ENCODE measurements around the gene MLLT3. TPM values are rescaled to one million over a fixed set of nuclear protein-coding genes. Genes with fewer than 3 reads are reported as not detected.

Gene MLLT3
- total and polyA plus RNA-seq, 2 of the 13 experiments (the other 11 are each of a cell fraction or from before 2014, with no cell fraction given), result 12.3 to 12.6 TPM

DNA sequence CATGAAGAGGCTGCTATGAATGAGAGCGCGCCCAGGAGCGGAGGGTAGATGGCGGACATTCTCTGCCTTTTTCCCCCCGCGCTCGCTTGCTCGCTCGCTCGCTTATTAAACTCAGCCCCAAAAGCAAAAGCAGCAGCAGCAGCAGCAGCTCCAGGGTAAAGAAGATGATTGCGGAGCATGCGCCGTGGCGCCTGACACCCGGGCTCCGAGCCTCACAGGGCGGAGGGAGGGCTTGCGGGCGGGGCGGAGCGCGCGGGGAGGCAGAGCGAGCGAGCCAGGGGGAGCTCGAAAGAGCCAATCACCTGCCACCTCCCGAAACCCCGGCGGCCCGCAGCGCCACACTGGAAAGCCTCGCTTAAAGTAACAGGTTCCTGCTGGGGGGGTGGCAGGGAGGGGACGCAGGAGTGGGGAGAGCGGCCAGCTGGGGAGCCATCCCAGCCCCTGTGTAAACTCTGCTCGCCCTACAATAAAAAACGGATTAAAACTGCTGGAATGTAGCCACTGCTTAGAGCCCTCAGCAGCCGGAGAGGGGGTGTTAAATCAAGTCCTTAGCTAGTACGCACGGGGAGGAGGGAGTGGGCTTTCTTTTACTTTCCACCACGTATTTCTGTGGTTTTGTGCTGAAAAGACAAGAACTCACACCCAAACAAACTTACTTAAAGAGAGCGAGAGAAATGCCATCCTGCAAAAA lies at the start of gene MLLT3 (continued):
- TF ChIP-seq, protein P1, sequence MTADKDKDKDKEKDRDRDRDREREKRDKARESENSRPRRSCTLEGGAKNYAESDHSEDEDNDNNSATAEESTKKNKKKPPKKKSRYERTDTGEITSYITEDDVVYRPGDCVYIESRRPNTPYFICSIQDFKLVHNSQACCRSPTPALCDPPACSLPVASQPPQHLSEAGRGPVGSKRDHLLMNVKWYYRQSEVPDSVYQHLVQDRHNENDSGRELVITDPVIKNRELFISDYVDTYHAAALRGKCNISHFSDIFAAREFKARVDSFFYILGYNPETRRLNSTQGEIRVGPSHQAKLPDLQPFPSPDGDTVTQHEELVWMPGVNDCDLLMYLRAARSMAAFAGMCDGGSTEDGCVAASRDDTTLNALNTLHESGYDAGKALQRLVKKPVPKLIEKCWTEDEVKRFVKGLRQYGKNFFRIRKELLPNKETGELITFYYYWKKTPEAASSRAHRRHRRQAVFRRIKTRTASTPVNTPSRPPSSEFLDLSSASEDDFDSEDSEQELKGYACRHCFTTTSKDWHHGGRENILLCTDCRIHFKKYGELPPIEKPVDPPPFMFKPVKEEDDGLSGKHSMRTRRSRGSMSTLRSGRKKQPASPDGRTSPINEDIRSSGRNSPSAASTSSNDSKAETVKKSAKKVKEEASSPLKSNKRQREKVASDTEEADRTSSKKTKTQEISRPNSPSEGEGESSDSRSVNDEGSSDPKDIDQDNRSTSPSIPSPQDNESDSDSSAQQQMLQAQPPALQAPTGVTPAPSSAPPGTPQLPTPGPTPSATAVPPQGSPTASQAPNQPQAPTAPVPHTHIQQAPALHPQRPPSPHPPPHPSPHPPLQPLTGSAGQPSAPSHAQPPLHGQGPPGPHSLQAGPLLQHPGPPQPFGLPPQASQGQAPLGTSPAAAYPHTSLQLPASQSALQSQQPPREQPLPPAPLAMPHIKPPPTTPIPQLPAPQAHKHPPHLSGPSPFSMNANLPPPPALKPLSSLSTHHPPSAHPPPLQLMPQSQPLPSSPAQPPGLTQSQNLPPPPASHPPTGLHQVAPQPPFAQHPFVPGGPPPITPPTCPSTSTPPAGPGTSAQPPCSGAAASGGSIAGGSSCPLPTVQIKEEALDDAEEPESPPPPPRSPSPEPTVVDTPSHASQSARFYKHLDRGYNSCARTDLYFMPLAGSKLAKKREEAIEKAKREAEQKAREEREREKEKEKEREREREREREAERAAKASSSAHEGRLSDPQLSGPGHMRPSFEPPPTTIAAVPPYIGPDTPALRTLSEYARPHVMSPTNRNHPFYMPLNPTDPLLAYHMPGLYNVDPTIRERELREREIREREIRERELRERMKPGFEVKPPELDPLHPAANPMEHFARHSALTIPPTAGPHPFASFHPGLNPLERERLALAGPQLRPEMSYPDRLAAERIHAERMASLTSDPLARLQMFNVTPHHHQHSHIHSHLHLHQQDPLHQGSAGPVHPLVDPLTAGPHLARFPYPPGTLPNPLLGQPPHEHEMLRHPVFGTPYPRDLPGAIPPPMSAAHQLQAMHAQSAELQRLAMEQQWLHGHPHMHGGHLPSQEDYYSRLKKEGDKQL (CRISPR knock-in tag; IDR thresholded peaks at IDR 0.05; ENCODE audit: low read depth), result no peak
- peak; percentile 42; the same call in 1 of the 2 replicates for TF ChIP-seq THAP11 (CRISPR knock-in tag; IDR thresholded peaks at IDR 0.05)
- TF ChIP-seq HDAC1 (CRISPR knock-in tag; IDR thresholded peaks at IDR 0.05), result no peak; the same call in 1 of the 2 replicates
- TF ChIP-seq, protein P2, sequence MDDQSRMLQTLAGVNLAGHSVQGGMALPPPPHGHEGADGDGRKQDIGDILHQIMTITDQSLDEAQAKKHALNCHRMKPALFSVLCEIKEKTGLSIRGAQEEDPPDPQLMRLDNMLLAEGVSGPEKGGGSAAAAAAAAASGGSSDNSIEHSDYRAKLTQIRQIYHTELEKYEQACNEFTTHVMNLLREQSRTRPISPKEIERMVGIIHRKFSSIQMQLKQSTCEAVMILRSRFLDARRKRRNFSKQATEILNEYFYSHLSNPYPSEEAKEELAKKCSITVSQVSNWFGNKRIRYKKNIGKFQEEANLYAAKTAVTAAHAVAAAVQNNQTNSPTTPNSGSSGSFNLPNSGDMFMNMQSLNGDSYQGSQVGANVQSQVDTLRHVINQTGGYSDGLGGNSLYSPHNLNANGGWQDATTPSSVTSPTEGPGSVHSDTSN (CRISPR knock-in tag; IDR thresholded peaks at IDR 0.05; ENCODE audit: borderline replicate concordance), result no peak
- no peak for TF ChIP-seq ZNF326 (CRISPR knock-in tag; IDR thresholded peaks at IDR 0.05; ENCODE audit: borderline replicate concordance)
- no peak for TF ChIP-seq CENPT (CRISPR knock-in tag; IDR thresholded peaks at IDR 0.05; ENCODE audit: low read depth)
- TF ChIP-seq, protein P3, sequence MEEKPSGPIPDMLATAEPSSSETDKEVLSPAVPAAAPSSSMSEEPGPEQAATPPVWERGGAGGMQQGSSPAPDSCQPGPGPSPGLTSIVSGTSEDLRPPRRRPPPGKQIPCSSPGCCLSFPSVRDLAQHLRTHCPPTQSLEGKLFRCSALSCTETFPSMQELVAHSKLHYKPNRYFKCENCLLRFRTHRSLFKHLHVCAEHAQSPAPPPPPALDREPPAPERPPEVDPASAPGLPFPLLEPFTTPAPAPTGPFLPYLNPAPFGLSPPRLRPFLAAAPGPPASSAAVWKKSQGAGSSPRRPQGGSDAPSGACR (CRISPR knock-in tag; IDR thresholded peaks at IDR 0.05), result no peak
- TF ChIP-seq, protein P4, sequence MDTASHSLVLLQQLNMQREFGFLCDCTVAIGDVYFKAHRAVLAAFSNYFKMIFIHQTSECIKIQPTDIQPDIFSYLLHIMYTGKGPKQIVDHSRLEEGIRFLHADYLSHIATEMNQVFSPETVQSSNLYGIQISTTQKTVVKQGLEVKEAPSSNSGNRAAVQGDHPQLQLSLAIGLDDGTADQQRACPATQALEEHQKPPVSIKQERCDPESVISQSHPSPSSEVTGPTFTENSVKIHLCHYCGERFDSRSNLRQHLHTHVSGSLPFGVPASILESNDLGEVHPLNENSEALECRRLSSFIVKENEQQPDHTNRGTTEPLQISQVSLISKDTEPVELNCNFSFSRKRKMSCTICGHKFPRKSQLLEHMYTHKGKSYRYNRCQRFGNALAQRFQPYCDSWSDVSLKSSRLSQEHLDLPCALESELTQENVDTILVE (CRISPR knock-in tag; IDR thresholded peaks at IDR 0.05), result no peak
- TF ChIP-seq, protein P5, sequence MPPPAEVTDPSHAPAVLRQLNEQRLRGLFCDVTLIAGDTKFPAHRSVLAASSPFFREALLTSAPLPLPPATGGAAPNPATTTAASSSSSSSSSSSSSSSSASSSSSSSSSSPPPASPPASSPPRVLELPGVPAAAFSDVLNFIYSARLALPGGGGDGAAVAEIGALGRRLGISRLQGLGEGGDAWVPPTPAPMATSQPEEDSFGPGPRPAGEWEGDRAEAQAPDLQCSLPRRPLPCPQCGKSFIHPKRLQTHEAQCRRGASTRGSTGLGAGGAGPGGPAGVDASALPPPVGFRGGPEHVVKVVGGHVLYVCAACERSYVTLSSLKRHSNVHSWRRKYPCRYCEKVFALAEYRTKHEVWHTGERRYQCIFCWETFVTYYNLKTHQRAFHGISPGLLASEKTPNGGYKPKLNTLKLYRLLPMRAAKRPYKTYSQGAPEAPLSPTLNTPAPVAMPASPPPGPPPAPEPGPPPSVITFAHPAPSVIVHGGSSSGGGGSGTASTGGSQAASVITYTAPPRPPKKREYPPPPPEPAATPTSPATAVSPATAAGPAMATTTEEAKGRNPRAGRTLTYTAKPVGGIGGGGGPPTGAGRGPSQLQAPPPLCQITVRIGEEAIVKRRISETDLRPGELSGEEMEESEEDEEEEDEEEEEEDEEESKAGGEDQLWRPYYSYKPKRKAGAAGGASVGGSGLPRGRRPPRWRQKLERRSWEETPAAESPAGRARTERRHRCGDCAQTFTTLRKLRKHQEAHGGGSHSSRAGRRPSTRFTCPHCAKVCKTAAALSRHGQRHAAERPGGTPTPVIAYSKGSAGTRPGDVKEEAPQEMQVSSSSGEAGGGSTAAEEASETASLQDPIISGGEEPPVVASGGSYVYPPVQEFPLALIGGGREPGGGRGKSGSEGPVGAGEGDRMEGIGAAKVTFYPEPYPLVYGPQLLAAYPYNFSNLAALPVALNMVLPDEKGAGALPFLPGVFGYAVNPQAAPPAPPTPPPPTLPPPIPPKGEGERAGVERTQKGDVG (CRISPR knock-in tag; IDR thresholded peaks at IDR 0.05; ENCODE audit: borderline replicate concordance), result no peak
- no peak for TF ChIP-seq MZF1 (CRISPR knock-in tag; IDR thresholded peaks at IDR 0.05; ENCODE audit: borderline replicate concordance)
- TF ChIP-seq, protein P6, sequence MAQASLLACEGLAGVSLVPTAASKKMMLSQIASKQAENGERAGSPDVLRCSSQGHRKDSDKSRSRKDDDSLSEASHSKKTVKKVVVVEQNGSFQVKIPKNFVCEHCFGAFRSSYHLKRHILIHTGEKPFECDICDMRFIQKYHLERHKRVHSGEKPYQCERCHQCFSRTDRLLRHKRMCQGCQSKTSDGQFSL (CRISPR knock-in tag; IDR thresholded peaks at IDR 0.05), result peak; percentile 43; the same call in 1 of the 2 replicates

All from HepG2 (cell line).